K562 (cell line): Measurements from ENCODE around the gene BNIP5. TPM values are rescaled to one million over a fixed set of nuclear protein-coding genes. Genes with fewer than 3 reads are reported as not detected.

ENCODE experiments used
- AFF4 ChIP-seq: sonication (generic); formaldehyde crosslinking; IDR thresholded peaks from 2 replicates; pipeline ENCODE4 v1.8.0; 2023; ENCODE audit warnings: mild to moderate bottlenecking, missing genetic modification reagents
- CHD4 ChIP-seq: fragments of 200-600 bp; sonication (generic); IDR thresholded peaks from 3 replicates; pipeline ENCODE4 v1.6.1; 2012; ENCODE audit warnings: low read depth, mild to moderate bottlenecking, mixed read lengths, low read length, inconsistent platforms; ENCODE audit not compliant: insufficient read depth, insufficient replicate concordance, poor library complexity, severe bottlenecking
- ILK ChIP-seq: fragments of 450-650 bp; IDR thresholded peaks from 2 replicates; pipeline ENCODE4 v1.6.1; 2016; ENCODE audit warnings: missing genetic modification characterization, low read depth, mild to moderate bottlenecking, missing compliant biosample characterization, moderate library complexity, borderline replicate concordance
- NFRKB ChIP-seq: fragments of 450-650 bp; IDR thresholded peaks from 2 replicates; pipeline ENCODE4 v1.6.1; 2016; ENCODE audit warnings: low read depth
- PRDM10 ChIP-seq: fragments of 450-650 bp; IDR thresholded peaks from 2 replicates; pipeline ENCODE4 v1.6.1; 2018; ENCODE audit not compliant: partially characterized antibody
- RCOR1 ChIP-seq, 2 experiments: IDR thresholded peaks; 2 replicates each; pipeline ENCODE4 v1.6.1; 2012; ENCODE audit warnings: low read depth in 2 of 2, low read length in 2 of 2, borderline replicate concordance in 1 of 2, improper control_type of control experiment in 1 of 2
- SIN3A ChIP-seq, 2 experiments: fragments of 150-350 bp in 1 of 2; IDR thresholded peaks; 2 replicates each; pipeline ENCODE4 v1.6.1; 2011 to 2016; ENCODE audit warnings: borderline replicate concordance in 2 of 2, low read depth in 2 of 2, low read length in 2 of 2, mild to moderate bottlenecking in 2 of 2, moderate library complexity in 2 of 2; ENCODE audit not compliant: control insufficient read depth in 1 of 2
- ZNF12 ChIP-seq: sonication (generic); formaldehyde crosslinking; IDR thresholded peaks from 2 replicates; pipeline ENCODE4 v1.4.0; 2020; ENCODE audit warnings: mild to moderate bottlenecking, missing genetic modification reagents
- ZNF175 ChIP-seq: fragments of 200-800 bp; sonication (Bioruptor generic); IDR thresholded peaks from 2 replicates; pipeline ENCODE4 v1.6.1; 2016; ENCODE audit warnings: low read depth, mild to moderate bottlenecking, missing genetic modification characterization, missing compliant biosample characterization
- ZNF584 ChIP-seq: fragments of 200-800 bp; sonication (Bioruptor generic); IDR thresholded peaks from 2 replicates; pipeline ENCODE4 v1.6.1; 2016; ENCODE audit warnings: low read depth, mild to moderate bottlenecking, missing genetic modification characterization, missing compliant biosample characterization
- polyA plus RNA-seq, 8 experiments: library from polyadenylated mRNA; depleted of rRNA in 4 of 8; stranded (reverse) in 5 of 8; unstranded in 3 of 8; fragments of >200 nt; fragmentation: Nextera tagmentation in 2 of 8; fragmentation: Illumina TruSeq in 1 of 8; extraction: Ambion mirVana in 2 of 8; extraction: Trizol in 1 of 8; gene quantifications; 2 replicates each; pipeline versions ENCODE4 v1.2.1 to v1.2.3, GENCODE V29; 2011 to 2014; ENCODE audit warnings: inconsistent platforms in 1 of 8, missing spikeins in 1 of 8
- total RNA-seq, 7 experiments: library from RNA; depleted of rRNA in 6 of 7; stranded (reverse); fragments of >200 nt in 6 of 7; fragmentation: Illumina TruSeq in 2 of 7; extraction: Trizol in 2 of 7; gene quantifications; 2 replicates each; pipeline versions ENCODE4 v1.2.1 to v1.2.3, GENCODE V29; 2011 to 2021; ENCODE audit warnings: low replicate concordance in 1 of 7

BNIP5 gene
- total and polyA plus RNA-seq, 9 of the 15 experiments (the other 6 are each of a cell fraction or from before 2014, with no cell fraction given), result not detected

- TF ChIP-seq CHD4 (no peak), ZNF175 (CRISPR knock-in tag) (0 out of 2 replicates have a peak, but pooled peaks have one; percentile 61), ZNF12 (no peak), AFF4 (CRISPR knock-in tag) (no peak), RCOR1 (IDR thresholded peaks at IDR 0.05; ENCODE audit: borderline replicate concordance in 1 of 2, low read depth in 2 of 2, low read length in 2 of 2) (peak; percentile 53 to 99; a peak in 3 of 4 replicates), SIN3A (IDR thresholded peaks at IDR 0.05; ENCODE audit: borderline replicate concordance in 2 of 2, control insufficient read depth in 1 of 2, low read depth in 2 of 2, low read length in 2 of 2) (no peak), PRDM10 (peak; percentile 56), ZNF584 (CRISPR knock-in tag) (peak; percentile 85), NFRKB (no peak), ILK (tag) (no peak)
Observed at GRCh38 chr6:36350681-36351571, 14.2 kb upstream of the BNIP5 start (continued).
